Omental fat pad (tissue), 4 donors: ENCODE results near the gene HIF3A. TPM values are rescaled to one million over a fixed set of nuclear protein-coding genes. Genes with fewer than 3 reads are reported as not detected.

Source experiments
- ATAC-seq: fragments of 150-250 bp; one replicate; pipeline ENCODE4 v1.9.1; 2016; ENCODE audit warnings: mild to moderate bottlenecking, moderate library complexity; ENCODE audit not compliant: low FRiP score
- DNase-seq: peaks from one replicate; pipeline ENCODE4 v3.0.0-alpha.2; 2019; ENCODE audit warnings: low spot score
- total RNA-seq, 4 donors: library from RNA; depleted of rRNA; stranded (reverse); fragments of >200 nt; gene quantifications; one replicate each; pipeline ENCODE4 v1.1.0, GENCODE V29; 2016
- TF ChIP-seq, protein P1 (sequence below), 3 donors: fragments of 450-650 bp; IDR thresholded peaks; one replicate each; pipeline ENCODE4 v1.5.1; 2016 to 2017; ENCODE audit warnings: antibody characterized with exemption in 3 of 3, mild to moderate bottlenecking in 3 of 3, moderate library complexity in 2 of 3

HIF3A gene
- total RNA-seq, 4 donors from 2014 or later: 10.3 to 201 (median 17.6) TPM

DNA sequence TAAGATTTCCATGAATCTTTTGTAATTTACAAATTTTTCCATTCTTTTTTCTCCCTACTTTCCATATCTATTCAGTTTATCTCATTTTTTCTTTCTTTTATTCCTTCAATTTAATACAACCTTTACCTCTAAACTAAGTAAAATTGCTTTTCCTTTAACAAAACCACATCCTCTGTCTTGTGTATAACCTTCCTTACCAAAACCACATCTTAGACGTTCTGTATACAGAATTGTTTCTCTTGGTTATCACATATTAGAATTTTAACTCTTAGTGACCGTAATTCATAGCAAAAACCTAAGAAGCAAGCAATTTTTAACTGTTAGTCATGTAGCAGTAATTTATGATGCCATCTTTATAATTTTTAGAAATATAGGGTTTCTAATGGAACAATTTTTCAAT is 65.1 kb downstream of the HIF3A start:
- DNase-seq (no peak), ATAC-seq (no peak)
- TF ChIP-seq, protein P1, sequence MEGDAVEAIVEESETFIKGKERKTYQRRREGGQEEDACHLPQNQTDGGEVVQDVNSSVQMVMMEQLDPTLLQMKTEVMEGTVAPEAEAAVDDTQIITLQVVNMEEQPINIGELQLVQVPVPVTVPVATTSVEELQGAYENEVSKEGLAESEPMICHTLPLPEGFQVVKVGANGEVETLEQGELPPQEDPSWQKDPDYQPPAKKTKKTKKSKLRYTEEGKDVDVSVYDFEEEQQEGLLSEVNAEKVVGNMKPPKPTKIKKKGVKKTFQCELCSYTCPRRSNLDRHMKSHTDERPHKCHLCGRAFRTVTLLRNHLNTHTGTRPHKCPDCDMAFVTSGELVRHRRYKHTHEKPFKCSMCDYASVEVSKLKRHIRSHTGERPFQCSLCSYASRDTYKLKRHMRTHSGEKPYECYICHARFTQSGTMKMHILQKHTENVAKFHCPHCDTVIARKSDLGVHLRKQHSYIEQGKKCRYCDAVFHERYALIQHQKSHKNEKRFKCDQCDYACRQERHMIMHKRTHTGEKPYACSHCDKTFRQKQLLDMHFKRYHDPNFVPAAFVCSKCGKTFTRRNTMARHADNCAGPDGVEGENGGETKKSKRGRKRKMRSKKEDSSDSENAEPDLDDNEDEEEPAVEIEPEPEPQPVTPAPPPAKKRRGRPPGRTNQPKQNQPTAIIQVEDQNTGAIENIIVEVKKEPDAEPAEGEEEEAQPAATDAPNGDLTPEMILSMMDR (IDR thresholded peaks at IDR 0.05): no peak

DNA sequence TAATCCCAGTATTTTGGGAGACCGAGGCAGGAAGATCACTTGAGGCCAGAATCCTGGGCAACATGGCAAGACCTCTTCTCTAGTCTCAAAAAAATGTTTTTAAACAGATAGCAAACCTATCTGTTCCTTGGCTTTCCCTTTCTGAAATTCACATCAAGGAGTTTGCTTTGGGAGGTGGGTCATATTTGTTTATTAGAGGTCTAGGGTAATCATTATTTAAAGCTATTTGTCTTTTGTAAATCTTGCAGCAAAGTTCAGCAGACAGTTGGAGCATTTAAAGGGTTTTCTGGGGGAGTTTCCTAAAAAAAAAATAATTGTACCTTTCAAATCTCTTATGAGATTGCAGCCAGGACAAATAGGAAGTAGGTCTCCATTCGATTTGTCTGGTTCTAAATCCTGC is 67.5 kb downstream of the HIF3A start:
- DNase-seq (no peak), ATAC-seq (no peak)
- TF ChIP-seq, protein P1 (IDR thresholded peaks at IDR 0.05): no peak

DNA sequence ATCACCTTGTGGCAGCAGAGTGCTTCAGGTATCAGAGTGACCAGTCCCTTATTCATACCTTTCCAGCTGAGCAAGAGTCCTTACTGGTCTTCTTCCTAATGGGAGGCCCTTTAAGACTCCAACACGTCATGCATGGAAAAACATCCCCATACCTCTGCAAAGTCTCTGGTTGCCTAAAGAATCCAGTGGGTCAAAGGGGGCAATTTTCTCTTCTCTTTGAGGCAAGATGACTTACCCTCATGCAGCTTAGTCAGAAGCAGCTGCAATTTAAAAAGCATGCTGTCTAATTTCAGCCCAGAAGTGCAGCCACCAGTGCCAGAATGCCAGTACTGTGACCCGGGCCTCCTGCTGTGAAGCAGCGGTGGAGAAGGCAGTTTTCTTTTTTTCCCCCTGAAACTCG is 68.7 kb downstream of the HIF3A start:
- no peak for ATAC-seq
- no peak for DNase-seq
- TF ChIP-seq, protein P1 (IDR thresholded peaks at IDR 0.05): no peak

DNA sequence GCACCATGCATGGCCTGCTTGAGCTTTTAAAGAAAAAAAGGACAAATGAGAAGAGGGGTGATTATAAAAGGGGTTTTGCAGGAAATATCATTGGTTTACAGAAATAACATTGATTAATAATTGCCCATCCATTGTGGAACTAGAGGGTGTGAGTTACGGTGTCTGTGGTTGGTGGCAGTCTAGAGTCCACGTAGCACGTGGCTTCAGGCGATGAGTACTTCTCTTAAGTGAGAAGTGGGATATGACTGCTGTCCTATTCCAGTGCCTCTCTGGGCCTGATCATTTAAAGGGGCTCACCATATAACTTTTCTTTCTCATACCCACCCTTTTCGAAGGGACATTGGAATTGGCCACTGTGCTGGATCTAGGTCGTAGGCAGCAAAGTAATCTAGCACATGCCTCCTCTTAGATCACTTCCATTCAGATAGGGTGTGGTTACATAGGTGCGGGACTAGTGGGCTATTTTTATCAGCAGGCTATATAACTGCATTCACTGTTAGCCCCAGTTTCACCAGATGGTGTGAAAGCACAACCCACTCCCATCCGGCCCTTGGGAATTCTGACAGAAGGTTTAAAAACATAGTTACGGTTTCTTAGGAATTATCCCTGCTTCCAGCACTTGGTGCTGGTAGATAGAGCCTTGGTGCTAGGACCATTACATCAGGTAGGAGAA is 69.9 kb downstream of the HIF3A start:
- TF ChIP-seq, protein P1 (IDR thresholded peaks at IDR 0.05): no peak
- DNase-seq (no peak), ATAC-seq (no peak)

DNA sequence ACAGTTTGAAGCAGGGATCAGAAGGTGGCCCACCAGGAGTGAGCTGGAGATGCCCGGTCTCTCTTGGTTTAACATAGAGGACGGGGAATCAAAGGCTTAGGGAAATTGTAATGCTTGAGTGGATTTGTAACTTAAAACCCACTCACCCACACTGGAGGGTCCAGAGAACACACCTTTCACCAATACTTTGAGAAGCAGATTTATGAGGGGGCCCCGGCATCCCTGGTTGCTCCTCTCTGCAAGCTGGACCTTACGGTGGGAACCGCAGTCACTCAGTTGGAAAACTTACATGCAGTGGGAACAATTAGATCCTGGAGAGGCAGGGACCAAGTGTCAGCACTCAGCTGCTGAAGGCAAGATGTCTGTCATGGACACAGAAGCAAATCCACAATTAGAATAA is 70.6 kb downstream of the HIF3A start:
- ATAC-seq (no peak), DNase-seq (no peak)
- TF ChIP-seq, protein P1 (IDR thresholded peaks at IDR 0.05): no peak

DNA sequence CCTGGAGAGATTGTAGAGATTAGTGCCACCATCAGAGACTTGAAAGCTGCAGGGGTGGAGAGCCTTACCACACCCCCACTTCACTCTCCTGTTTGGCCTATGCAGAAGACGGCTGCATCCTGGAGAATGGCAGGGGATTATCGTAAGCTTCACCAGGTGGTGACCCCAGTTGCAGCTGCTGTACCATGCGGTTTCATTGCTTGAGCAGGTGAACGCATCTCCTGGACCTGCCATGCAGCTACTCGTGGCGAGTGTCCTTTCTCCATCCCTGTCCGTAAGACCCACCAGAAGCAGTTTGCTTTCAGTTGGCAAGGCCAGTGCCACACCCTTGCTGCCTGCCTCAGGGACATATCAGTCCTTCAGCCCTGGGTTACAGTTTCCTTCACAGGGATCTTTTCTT is 71.3 kb downstream of the HIF3A start:
- ATAC-seq: peak; percentile 22
- TF ChIP-seq, protein P1 (IDR thresholded peaks at IDR 0.05): no peak
- DNase-seq: no peak

DNA sequence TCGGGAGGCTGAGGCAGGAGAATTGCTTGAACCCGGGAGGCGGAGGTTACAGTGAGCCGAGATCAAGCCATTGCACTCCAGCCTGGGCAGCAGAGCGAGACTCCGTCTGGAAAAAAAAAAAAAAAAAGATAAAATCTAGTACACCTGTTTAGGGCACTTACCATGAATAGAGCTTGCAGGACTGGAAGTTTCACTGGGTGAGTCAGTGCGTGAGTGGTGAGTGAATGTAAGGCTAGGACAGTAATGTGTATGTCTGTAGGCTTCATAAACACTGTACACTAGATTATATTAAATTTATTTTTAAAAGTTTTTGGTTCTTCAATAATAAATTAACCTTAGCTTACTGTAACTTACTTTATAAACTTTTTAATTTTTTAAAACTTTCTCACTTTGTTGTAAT is 73.0 kb downstream of the HIF3A start:
- DNase-seq (no peak), ATAC-seq (no peak)
- TF ChIP-seq, protein P1 (IDR thresholded peaks at IDR 0.05): no peak
